Neural cell (in vitro differentiated cells): Measurements from ENCODE around the gene RBM20. TPM values are rescaled to one million over a fixed set of nuclear protein-coding genes. Genes with fewer than 3 reads are reported as not detected.

Experiments
- H2AFZ ChIP-seq: fragments of 200-600, 300-800 bp; sonication (generic), shearing (Covaris generic); 2 replicates; pipeline ENCODE4 v1.6.0; 2014; ENCODE audit warnings: low read depth, mild to moderate bottlenecking, antibody characterized with exemption, low read length, moderate library complexity
- H3F3A ChIP-seq: fragments of 200-600 bp; shearing (Covaris generic); 2 replicates; pipeline ENCODE4 v1.6.1; 2016; ENCODE audit warnings: mild to moderate bottlenecking, moderate library complexity, mixed read lengths, antibody characterized with exemption, low read length; ENCODE audit not compliant: insufficient read depth, poor library complexity, severe bottlenecking
- H3K27ac ChIP-seq: fragments of 200-600, 300-800 bp; sonication (generic), shearing (Covaris generic); 2 replicates; pipeline ENCODE4 v1.5.1; 2014; ENCODE audit warnings: mild to moderate bottlenecking, low read length, moderate library complexity
- H3K27me3 ChIP-seq: fragments of 300-800, 200-600 bp; sonication (generic), shearing (Covaris generic); 2 replicates; pipeline ENCODE4 v1.6.0; 2014; ENCODE audit warnings: mild to moderate bottlenecking, low read depth, low read length, moderate library complexity; ENCODE audit not compliant: insufficient read depth
- H3K36me3 ChIP-seq: fragments of 300-800, 200-600 bp; sonication (generic), shearing (Covaris generic); 2 replicates; pipeline ENCODE4 v1.5.1; 2014; ENCODE audit warnings: mild to moderate bottlenecking, antibody characterized with exemption, low read length, moderate library complexity; ENCODE audit not compliant: insufficient read depth
- H3K4me2 ChIP-seq: fragments of 300-800, 200-600 bp; sonication (generic), shearing (Covaris generic); 2 replicates; pipeline ENCODE4 v1.6.0; 2014; ENCODE audit warnings: mild to moderate bottlenecking, low read length
- H3K4me3 ChIP-seq: fragments of 300-800, 200-600 bp; sonication (generic), shearing (Covaris generic); 2 replicates; pipeline ENCODE4 v1.5.1; 2014; ENCODE audit warnings: mild to moderate bottlenecking, low read length, moderate library complexity
- H3K79me2 ChIP-seq: fragments of 200-600 bp; shearing (Covaris generic); replicated peaks from 2 replicates; pipeline ENCODE4 v1.6.0; 2014; ENCODE audit warnings: mild to moderate bottlenecking, low read length, moderate library complexity; ENCODE audit not compliant: insufficient read depth
- H3K9ac ChIP-seq: fragments of 300-800, 200-600 bp; sonication (generic), shearing (Covaris generic); 2 replicates; pipeline ENCODE4 v1.6.1; 2016; ENCODE audit warnings: mild to moderate bottlenecking, low read length, mixed read lengths
- H3K9me2 ChIP-seq: fragments of 200-600 bp; shearing (Covaris generic); 2 replicates; pipeline ENCODE4 v1.6.1; 2016; ENCODE audit warnings: mild to moderate bottlenecking, low read length, mixed read lengths; ENCODE audit not compliant: insufficient read depth
- H3K9me3 ChIP-seq: fragments of 200-600, 300-800 bp; sonication (generic), shearing (Covaris generic); 2 replicates; pipeline ENCODE4 v1.6.1; 2016; ENCODE audit warnings: mild to moderate bottlenecking, mixed run types, low read length, moderate library complexity, mixed read lengths
- H4K20me1 ChIP-seq: fragments of 200-600 bp; shearing (Covaris generic); 2 replicates; pipeline ENCODE4 v1.6.1; 2016; ENCODE audit warnings: mild to moderate bottlenecking, mixed run types; ENCODE audit not compliant: insufficient read depth
- EP300 ChIP-seq: fragments of 450-650 bp; conservative IDR thresholded peaks from 2 replicates; pipeline ENCODE4 v1.6.1; 2014; ENCODE audit warnings: antibody characterized with exemption, mild to moderate bottlenecking, moderate library complexity; ENCODE audit not compliant: poor library complexity, severe bottlenecking
- EZH2 ChIP-seq: fragments of 200-600, 300-800 bp; shearing (Covaris generic), sonication (generic); IDR thresholded peaks from 2 replicates; pipeline ENCODE4 v1.6.1; 2014; ENCODE audit warnings: antibody characterized with exemption, low read length, borderline replicate concordance, mild to moderate bottlenecking; ENCODE audit not compliant: insufficient read depth, poor library complexity, severe bottlenecking
- MXI1 ChIP-seq: fragments of 450-650 bp; conservative IDR thresholded peaks from 2 replicates; pipeline ENCODE4 v1.6.1; 2014; ENCODE audit warnings: antibody characterized with exemption, mild to moderate bottlenecking; ENCODE audit not compliant: poor library complexity, severe bottlenecking
- POLR2AphosphoS5 ChIP-seq: IDR thresholded peaks from 2 replicates; pipeline ENCODE4 v1.6.1; 2012
- RAD21 ChIP-seq: fragments of 450-650 bp; conservative IDR thresholded peaks from 2 replicates; pipeline ENCODE4 v1.6.1; 2014; ENCODE audit warnings: antibody characterized with exemption, mild to moderate bottlenecking, moderate library complexity
- SMC3 ChIP-seq: fragments of 450-650 bp; conservative IDR thresholded peaks from 2 replicates; pipeline ENCODE4 v1.6.1; 2014; ENCODE audit warnings: antibody characterized with exemption, mild to moderate bottlenecking, moderate library complexity; ENCODE audit not compliant: poor library complexity
- TAF1 ChIP-seq: IDR thresholded peaks from 2 replicates; pipeline ENCODE4 v1.6.1; 2012; ENCODE audit warnings: low read depth
- polyA plus RNA-seq: library from polyadenylated mRNA; depleted of rRNA; stranded (reverse); fragments of >200 nt; gene quantifications from 2 replicates; pipeline ENCODE4 v1.2.3, GENCODE V29; 2014
- TF ChIP-seq, protein P1 (sequence below): IDR thresholded peaks from 2 replicates; pipeline ENCODE4 v1.6.1; 2012; ENCODE audit warnings: borderline replicate concordance
- TF ChIP-seq, protein P2 (sequence below): fragments of 450-650 bp; IDR thresholded peaks from 2 replicates; pipeline ENCODE4 v1.5.1; 2014; ENCODE audit warnings: antibody characterized with exemption, mild to moderate bottlenecking, moderate library complexity; ENCODE audit not compliant: poor library complexity, severe bottlenecking

The RBM20 gene
- polyA plus RNA-seq, 1 donor from 2014 or later = 0.07 TPM

DNA sequence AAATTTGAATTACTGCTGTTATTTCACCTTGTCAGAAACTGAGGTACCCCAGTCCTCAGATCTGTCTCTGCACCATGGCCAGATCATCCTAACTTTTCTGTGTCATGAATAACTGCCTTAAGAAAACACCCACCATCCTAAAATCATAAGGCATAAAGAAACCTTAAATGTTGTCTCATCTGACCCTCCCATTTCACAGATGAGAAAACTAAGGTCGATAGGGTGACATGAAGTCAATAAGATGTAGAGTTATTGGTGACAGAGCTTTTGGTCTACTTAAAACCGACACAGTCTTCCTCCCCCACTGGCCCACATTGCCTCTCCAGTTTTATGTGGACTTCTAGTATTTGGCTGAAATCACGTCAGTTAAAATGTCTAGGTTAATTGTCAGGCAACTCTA, 126.1 kb downstream of the RBM20 start:
- Histone ChIP-seq H3F3A (no peaks in the 10 kb centered on the region), H2AFZ (no peak overlapping the region), H3K9ac (no peak overlapping the region), H3K27me3 (no peaks in the 10 kb centered on the region), H3K36me3 (no peaks in the 10 kb centered on the region), H4K20me1 (no peaks in the 10 kb centered on the region), H3K4me3 (no peak overlapping the region), H3K79me2 (no peaks in the 10 kb centered on the region), H3K9me2 (no peaks in the 10 kb centered on the region), H3K9me3 (no peaks in the 10 kb centered on the region), H3K4me2 (no peak overlapping the region), H3K27ac (no peak overlapping the region)
- TF ChIP-seq SMC3 (no peak), EZH2 (no peak), POLR2AphosphoS5 (no peak), RAD21 (no peak), TAF1 (no peak), MXI1 (no peak), EP300 (no peak)
- TF ChIP-seq, protein P1, sequence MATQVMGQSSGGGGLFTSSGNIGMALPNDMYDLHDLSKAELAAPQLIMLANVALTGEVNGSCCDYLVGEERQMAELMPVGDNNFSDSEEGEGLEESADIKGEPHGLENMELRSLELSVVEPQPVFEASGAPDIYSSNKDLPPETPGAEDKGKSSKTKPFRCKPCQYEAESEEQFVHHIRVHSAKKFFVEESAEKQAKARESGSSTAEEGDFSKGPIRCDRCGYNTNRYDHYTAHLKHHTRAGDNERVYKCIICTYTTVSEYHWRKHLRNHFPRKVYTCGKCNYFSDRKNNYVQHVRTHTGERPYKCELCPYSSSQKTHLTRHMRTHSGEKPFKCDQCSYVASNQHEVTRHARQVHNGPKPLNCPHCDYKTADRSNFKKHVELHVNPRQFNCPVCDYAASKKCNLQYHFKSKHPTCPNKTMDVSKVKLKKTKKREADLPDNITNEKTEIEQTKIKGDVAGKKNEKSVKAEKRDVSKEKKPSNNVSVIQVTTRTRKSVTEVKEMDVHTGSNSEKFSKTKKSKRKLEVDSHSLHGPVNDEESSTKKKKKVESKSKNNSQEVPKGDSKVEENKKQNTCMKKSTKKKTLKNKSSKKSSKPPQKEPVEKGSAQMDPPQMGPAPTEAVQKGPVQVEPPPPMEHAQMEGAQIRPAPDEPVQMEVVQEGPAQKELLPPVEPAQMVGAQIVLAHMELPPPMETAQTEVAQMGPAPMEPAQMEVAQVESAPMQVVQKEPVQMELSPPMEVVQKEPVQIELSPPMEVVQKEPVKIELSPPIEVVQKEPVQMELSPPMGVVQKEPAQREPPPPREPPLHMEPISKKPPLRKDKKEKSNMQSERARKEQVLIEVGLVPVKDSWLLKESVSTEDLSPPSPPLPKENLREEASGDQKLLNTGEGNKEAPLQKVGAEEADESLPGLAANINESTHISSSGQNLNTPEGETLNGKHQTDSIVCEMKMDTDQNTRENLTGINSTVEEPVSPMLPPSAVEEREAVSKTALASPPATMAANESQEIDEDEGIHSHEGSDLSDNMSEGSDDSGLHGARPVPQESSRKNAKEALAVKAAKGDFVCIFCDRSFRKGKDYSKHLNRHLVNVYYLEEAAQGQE = no peak
- TF ChIP-seq, protein P2, sequence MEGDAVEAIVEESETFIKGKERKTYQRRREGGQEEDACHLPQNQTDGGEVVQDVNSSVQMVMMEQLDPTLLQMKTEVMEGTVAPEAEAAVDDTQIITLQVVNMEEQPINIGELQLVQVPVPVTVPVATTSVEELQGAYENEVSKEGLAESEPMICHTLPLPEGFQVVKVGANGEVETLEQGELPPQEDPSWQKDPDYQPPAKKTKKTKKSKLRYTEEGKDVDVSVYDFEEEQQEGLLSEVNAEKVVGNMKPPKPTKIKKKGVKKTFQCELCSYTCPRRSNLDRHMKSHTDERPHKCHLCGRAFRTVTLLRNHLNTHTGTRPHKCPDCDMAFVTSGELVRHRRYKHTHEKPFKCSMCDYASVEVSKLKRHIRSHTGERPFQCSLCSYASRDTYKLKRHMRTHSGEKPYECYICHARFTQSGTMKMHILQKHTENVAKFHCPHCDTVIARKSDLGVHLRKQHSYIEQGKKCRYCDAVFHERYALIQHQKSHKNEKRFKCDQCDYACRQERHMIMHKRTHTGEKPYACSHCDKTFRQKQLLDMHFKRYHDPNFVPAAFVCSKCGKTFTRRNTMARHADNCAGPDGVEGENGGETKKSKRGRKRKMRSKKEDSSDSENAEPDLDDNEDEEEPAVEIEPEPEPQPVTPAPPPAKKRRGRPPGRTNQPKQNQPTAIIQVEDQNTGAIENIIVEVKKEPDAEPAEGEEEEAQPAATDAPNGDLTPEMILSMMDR = no peak

DNA sequence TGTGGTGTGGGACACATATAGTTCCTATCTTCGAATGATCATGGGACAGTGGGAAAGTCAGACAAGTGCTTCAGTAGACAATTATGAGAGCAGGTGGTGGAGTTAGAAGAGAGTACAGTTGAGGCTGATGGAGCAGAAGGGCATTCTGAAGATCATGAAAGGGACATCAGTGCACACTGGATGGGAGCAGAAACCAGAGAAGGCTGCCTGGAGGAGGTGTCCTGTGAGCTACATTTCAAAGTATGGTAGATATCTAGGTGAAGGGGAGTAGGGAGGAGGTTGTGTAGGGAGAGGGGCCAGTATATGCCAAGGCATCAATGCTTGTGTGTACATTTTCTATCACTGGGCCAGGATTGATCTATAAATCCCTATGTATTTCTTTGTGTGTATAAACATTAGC, 127.3 kb downstream of the RBM20 start:
- no peaks in the 10 kb centered on the region for H3K9me2 ChIP-seq
- no peak overlapping the region for H3K27ac ChIP-seq
- H3K4me3 ChIP-seq = no peak overlapping the region
- no peaks in the 10 kb centered on the region for H3K79me2 ChIP-seq
- H2AFZ ChIP-seq = no peak overlapping the region
- H3K9me3 ChIP-seq = no peaks in the 10 kb centered on the region
- no peaks in the 10 kb centered on the region for H3K27me3 ChIP-seq
- H3K4me2 ChIP-seq = no peak overlapping the region
- TF ChIP-seq MXI1 = no peak
- no peak for TF ChIP-seq POLR2AphosphoS5
- TF ChIP-seq, protein P1 = no peak
- no peak for TF ChIP-seq TAF1
- TF ChIP-seq EP300 = no peak
- TF ChIP-seq EZH2 = no peak
- TF ChIP-seq SMC3 = no peak
- H3K36me3 ChIP-seq = no peaks in the 10 kb centered on the region
- no peaks in the 10 kb centered on the region for H3F3A ChIP-seq
- no peaks in the 10 kb centered on the region for H4K20me1 ChIP-seq
- no peak overlapping the region for H3K9ac ChIP-seq
